ENCODE measurements around the gene MCF2L. TPM values are rescaled to one million over a fixed set of nuclear protein-coding genes. Genes with fewer than 3 reads are reported as not detected.

MCF2L gene
- total RNA-seq, 2 experiments from 2014 or later, result 1.6 to 2.8 TPM

Other genes with a start within 250 kb of the MCF2L start
- not detected for gene F7, start 136.6 kb downstream of the MCF2L start, total RNA-seq
- not detected for gene F10, start 153.6 kb downstream of the MCF2L start, total RNA-seq
- gene PROZ, start 189.4 kb downstream of the MCF2L start, total RNA-seq, result not detected
- gene PCID2, start 239.5 kb downstream of the MCF2L start, total RNA-seq, result 10 to 100 TPM; 60.3 to 68.0 TPM
- 10 to 100 TPM; 73.8 to 76.0 TPM for gene CUL4A, start 240.4 kb downstream of the MCF2L start, total RNA-seq